GM12878 (cell line): Measurements from ENCODE around the gene PASK. TPM values are rescaled to one million over a fixed set of nuclear protein-coding genes. Genes with fewer than 3 reads are reported as not detected.

Source experiments
- ATF7 ChIP-seq: fragments of 450-650 bp; IDR thresholded peaks from 2 replicates; pipeline ENCODE4 v1.6.1; 2016; ENCODE audit warnings: low read depth, mild to moderate bottlenecking
- CREM ChIP-seq: IDR thresholded peaks from 2 replicates; pipeline ENCODE4 v1.6.1; 2014; ENCODE audit warnings: antibody characterized with exemption, low read depth
- HDAC2 ChIP-seq: fragments of 200-600 bp; sonication (generic); IDR thresholded peaks from 2 replicates; pipeline ENCODE4 v1.6.1; 2017
- SMARCA5 ChIP-seq: fragments of 450-650 bp; IDR thresholded peaks from 2 replicates; pipeline ENCODE4 v1.6.1; 2017; ENCODE audit warnings: mild to moderate bottlenecking
- SP1 ChIP-seq: IDR thresholded peaks from one replicate; pipeline ENCODE4 v1.6.1; 2011; ENCODE audit warnings: low read depth, low read length
- WRNIP1 ChIP-seq: IDR thresholded peaks from 2 replicates; pipeline ENCODE4 v1.6.1; 2011; ENCODE audit warnings: low read depth, low read length, improper control_type of control experiment, borderline replicate concordance
- ZBTB40 ChIP-seq: fragments of 450-650 bp; IDR thresholded peaks from 2 replicates; pipeline ENCODE4 v1.6.1; 2016; ENCODE audit warnings: mild to moderate bottlenecking, moderate library complexity, borderline replicate concordance
- polyA plus RNA-seq, 11 experiments: library from polyadenylated mRNA; depleted of rRNA in 4 of 11; unstranded in 6 of 11; stranded (reverse) in 5 of 11; fragments of >200 nt; fragmentation: Nextera tagmentation in 4 of 11; fragmentation: Illumina TruSeq in 1 of 11; extraction: Ambion mirVana in 4 of 11; extraction: Trizol in 1 of 11; gene quantifications; 1 replicate in 1 of 11; 2 replicates in 10 of 11; pipeline versions ENCODE4 v1.2.1 to v1.2.3, GENCODE V29; 2011 to 2016; ENCODE audit warnings: inconsistent platforms in 2 of 11, missing spikeins in 2 of 11, low read depth in 1 of 11
- total RNA-seq, 4 experiments: library from RNA; depleted of rRNA in 3 of 4; stranded (reverse); fragments of >200 nt in 3 of 4; fragmentation: Illumina TruSeq in 1 of 4; extraction: Trizol in 1 of 4; gene quantifications; 2 replicates each; pipeline versions ENCODE4 v1.2.1 to v1.2.3, GENCODE V29; 2013 to 2021

The PASK gene
- total and polyA plus RNA-seq, 10 of the 15 experiments (the other 5 are each of a cell fraction or from before 2014, with no cell fraction given) = 9.6 to 62.2 (median 28.5) TPM

GRCh38 chr2:241109210-241110088 is 39.8 kb downstream of the PASK start (continued):
- peak; percentile 94 for TF ChIP-seq ZBTB40
- TF ChIP-seq SMARCA5 = no peak
- TF ChIP-seq CREM = no peak
- TF ChIP-seq WRNIP1 = no peak
- no peak for TF ChIP-seq SP1
- no peak for TF ChIP-seq ATF7
- TF ChIP-seq HDAC2 = no peak
